ENCODE measurements around the gene DLGAP4.
A peak's percentile ranks its signal among the peaks of the same experiment; 100 is the strongest.

The DLGAP4 gene

DNA sequence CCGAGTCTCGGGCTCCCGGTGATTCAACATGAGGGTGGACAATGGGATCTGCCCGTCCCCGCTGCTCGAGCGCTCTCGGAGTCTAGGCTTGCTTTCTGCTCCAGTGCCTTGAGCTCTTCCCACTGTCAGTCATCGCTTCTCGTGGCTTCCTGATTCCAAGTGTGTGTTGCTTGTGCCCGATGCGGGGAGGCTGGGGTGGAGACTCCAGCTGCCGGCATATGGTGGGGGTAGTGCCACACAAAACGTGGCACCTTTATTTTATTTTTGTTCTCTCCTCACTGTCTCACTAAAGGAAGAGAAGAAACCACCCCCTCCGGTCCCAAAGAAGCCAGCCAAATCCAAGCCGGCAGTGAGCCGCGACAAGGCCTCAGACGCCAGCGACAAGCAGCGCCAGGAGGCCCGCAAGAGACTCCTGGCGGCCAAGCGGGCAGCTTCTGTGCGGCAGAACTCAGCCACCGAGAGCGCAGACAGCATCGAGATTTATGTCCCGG lies 220.4 kb downstream of the DLGAP4 start:
- Histone ChIP-seq H3K36me3 (peaks cover 45 to 69% (median 59%) of the 10 kb centered on the region in 3 donors), H3K27ac (peak overlapping the region; percentile 1 to 49)

DNA sequence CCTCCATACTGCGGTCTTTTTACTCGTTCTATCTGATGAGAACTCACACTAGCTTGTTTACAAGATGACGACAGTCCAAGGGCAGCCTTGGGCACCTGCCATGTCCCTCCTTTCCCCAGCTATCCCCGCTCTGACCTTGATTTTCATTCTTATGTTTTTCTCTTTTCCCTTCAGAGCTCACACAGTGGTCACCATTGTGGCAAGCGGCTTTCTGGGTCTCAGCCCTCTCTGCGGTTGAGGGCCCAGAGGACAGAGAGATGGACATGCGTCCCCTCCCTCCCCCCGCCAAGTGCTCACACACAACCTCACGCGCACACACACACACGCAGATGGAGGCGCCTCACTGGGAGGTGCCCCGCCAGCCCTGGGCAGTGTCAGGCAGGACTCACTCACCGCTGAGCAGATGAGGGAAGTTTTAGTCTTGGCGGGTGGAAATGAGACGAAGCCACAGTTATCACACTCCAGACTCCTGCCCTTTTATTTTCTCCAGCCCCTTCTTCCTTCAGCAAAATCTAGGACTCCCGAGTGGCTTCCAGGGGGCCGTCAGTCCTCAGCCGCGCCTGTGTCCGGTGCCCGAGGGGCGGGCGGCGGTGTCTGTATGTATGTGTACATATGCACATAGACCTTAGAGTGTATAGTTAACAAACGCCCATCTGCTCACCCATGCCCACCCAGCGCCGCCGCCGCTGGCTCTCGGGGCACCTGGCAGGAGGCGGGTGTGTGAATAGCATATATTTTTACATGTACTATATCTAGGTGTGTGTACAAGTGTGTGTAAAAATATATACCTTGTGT lies 221.4 kb downstream of the DLGAP4 start:
- H3K36me3 ChIP-seq: peaks cover 45 to 63% (median 54%) of the 10 kb centered on the region in 3 donors
- intact Hi-C loops (cut with DNase I; ENCODE audit: low total_unique reads): no loop called here

More for the DNA sequence above, 220.4 kb downstream of the DLGAP4 start:
- TF ChIP-seq, protein P1, sequence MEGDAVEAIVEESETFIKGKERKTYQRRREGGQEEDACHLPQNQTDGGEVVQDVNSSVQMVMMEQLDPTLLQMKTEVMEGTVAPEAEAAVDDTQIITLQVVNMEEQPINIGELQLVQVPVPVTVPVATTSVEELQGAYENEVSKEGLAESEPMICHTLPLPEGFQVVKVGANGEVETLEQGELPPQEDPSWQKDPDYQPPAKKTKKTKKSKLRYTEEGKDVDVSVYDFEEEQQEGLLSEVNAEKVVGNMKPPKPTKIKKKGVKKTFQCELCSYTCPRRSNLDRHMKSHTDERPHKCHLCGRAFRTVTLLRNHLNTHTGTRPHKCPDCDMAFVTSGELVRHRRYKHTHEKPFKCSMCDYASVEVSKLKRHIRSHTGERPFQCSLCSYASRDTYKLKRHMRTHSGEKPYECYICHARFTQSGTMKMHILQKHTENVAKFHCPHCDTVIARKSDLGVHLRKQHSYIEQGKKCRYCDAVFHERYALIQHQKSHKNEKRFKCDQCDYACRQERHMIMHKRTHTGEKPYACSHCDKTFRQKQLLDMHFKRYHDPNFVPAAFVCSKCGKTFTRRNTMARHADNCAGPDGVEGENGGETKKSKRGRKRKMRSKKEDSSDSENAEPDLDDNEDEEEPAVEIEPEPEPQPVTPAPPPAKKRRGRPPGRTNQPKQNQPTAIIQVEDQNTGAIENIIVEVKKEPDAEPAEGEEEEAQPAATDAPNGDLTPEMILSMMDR (IDR thresholded peaks at IDR 0.05): no peak
- intact Hi-C loops (cut with DNase I; ENCODE audit: low total_unique reads): no loop called here
- Histone ChIP-seq H3K9me3 (no peaks in the 10 kb centered on the region), H3K4me3 (no peak overlapping the region), H3K4me1 (peaks cover 0 to 29% (median 13%) of the 10 kb centered on the region in 4 donors), H3K27me3 (no peaks in the 10 kb centered on the region)
- peak in 1 of 2 donors; percentile 51 for DNase-seq

DNA sequence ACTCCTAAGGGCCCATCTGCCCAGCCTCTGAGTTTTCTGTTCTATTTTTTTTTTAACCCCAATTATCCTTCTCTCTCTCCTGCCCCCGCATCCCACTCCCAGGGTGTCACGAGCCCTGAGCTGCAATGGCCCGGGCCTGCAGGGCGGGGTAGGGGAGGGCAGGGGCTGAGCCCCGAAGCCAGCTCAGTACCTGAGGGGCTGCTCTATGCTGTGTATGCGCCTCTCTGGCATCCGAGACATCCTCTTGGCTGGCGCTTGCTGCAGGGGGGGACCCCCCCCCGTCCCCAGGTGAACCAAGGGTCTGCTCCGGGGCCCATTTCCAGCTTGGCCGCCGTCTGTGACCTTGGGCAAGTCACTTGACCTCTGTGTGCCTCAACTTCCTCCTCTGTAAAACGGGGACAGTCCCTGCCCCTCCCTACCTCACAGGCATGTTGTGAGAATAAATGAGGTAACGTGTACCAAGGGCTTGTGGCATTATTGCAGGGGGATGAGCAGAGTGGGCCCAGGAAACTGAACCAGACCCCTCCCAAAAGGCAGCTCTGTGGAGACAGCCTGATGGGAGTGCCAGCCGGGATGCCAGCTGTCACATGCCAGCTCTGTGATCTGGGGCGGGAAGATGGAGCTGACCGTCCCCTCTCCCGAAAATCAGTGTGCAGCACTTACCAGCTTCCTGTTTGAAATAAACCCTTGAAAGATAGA lies 222.2 kb downstream of the DLGAP4 start:
- peak overlapping the region in 1 of 2 donors; percentile 8 for H3K27ac ChIP-seq
- H3K9me3 ChIP-seq: no peaks in the 10 kb centered on the region
- H3K4me1 ChIP-seq: peaks cover 0 to 12% (median 3%) of the 10 kb centered on the region in 4 donors
- TF ChIP-seq, protein P1 (IDR thresholded peaks at IDR 0.05): no peak
- no peak overlapping the region for H3K4me3 ChIP-seq
- H3K36me3 ChIP-seq: peaks cover 45 to 57% (median 54%) of the 10 kb centered on the region in 3 donors
- intact Hi-C loops (cut with DNase I; ENCODE audit: low total_unique reads): no loop called here
- H3K27me3 ChIP-seq: no peaks in the 10 kb centered on the region
- DNase-seq: peak in 1 of 2 donors; percentile 49

More for the DNA sequence above, 221.4 kb downstream of the DLGAP4 start:
- no peak overlapping the region for H3K4me3 ChIP-seq
- TF ChIP-seq, protein P1 (IDR thresholded peaks at IDR 0.05): no peak
- peaks cover 0 to 20% (median 10%) of the 10 kb centered on the region in 4 donors for H3K4me1 ChIP-seq
- DNase-seq: peak in 1 of 2 donors; percentile 56
- H3K27ac ChIP-seq: peak overlapping the region in 1 of 2 donors; percentile 49
- no peaks in the 10 kb centered on the region for H3K27me3 ChIP-seq
- H3K9me3 ChIP-seq: no peaks in the 10 kb centered on the region

DNA sequence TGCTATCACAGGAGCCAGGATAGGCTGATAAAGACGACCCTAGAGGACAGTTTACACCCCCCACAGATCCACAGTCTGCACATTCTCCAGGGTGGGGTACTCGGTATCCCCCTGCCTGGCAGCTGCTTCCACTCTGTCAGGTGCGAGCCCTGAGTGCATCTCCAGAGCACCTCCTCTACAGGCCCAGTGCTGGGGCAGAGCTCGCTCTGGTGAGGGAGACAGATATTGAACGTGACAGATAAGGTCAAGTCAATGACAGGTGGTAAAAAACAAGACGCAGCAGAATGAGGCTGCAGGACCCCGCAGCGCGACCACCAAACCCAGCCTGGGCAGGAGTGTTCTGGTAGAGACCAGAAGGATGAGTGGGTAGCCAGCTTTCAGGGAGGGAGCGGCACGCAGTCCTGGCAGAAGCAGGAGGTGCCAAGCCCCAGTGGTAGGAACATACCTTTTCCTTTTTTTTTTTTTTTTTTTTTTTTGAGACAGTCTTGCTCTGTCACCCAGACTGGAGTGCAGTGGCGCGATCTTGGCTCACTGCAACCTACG lies 222.8 kb downstream of the DLGAP4 start:
- TF ChIP-seq, protein P1 (IDR thresholded peaks at IDR 0.05): no peak
- intact Hi-C loops (cut with DNase I; ENCODE audit: low total_unique reads): no loop called here
- peak in 1 of 2 donors; percentile 51 for DNase-seq
- no peaks in the 10 kb centered on the region for H3K9me3 ChIP-seq
- no peak overlapping the region for H3K4me3 ChIP-seq
- no peaks in the 10 kb centered on the region for H3K27me3 ChIP-seq
- H3K4me1 ChIP-seq: peaks cover 0 to 5% (median 0%) of the 10 kb centered on the region in 4 donors
- H3K36me3 ChIP-seq: peaks cover 40 to 51% (median 50%) of the 10 kb centered on the region in 3 donors
- H3K27ac ChIP-seq: no peak overlapping the region

DNA sequence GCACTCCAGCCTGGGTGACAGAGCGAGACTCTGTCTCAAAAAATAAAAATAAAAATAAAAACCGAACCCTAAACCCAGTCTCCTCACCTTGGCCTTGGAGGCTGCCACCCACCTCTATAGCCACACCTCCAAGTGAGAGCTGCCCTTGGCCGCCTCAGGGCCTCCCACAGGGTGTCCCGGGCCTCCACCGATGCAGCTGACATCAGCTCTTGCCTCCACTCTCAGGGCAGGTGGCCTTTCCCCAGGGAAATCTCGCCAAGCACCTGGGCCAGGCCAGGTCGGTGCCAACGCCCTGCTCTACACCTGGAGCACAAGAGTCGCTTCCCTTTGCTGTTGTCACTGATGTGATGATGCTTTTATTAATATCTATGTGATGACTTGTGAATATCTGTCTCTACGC lies 226.2 kb downstream of the DLGAP4 start:
- H3K4me1 ChIP-seq: peaks cover 0 to 18% (median 2%) of the 10 kb centered on the region in 4 donors

More for the DNA sequence above, 226.2 kb downstream of the DLGAP4 start:
- peak; percentile 13 to 63 for DNase-seq
- peaks cover 12 to 16% (median 16%) of the 10 kb centered on the region in 3 donors for H3K36me3 ChIP-seq
- H3K4me3 ChIP-seq: no peak overlapping the region
- intact Hi-C loops (cut with DNase I; ENCODE audit: low total_unique reads): no loop called here
- TF ChIP-seq, protein P1 (IDR thresholded peaks at IDR 0.05): no peak
- no peaks in the 10 kb centered on the region for H3K9me3 ChIP-seq
- H3K27ac ChIP-seq: no peak overlapping the region
- no peaks in the 10 kb centered on the region for H3K27me3 ChIP-seq

All from tibial artery (tissue), 4 donors.